Uterus (tissue), 4 donors: Measurements from ENCODE around the gene FGF4. TPM values are rescaled to one million over a fixed set of nuclear protein-coding genes. Genes with fewer than 3 reads are reported as not detected.

Experiments
- DNase-seq, 2 donors: peaks; one replicate each; pipeline ENCODE4 v3.0.0-alpha.2; 2019 to 2020
- H3K27ac ChIP-seq, 2 donors: fragments of 200-600 bp; sonication (generic); 1 replicate in 1 of 2; 2 replicates in 1 of 2; pipeline ENCODE4 v1.5.1; 2016 to 2018
- H3K27me3 ChIP-seq, 2 donors: fragments of 200-600 bp; sonication (generic); one replicate each; pipeline ENCODE4 v1.5.1; 2018 to 2019; ENCODE audit warnings: control low read depth in 1 of 2
- H3K36me3 ChIP-seq, 2 donors: fragments of 200-600 bp; sonication (generic); one replicate each; pipeline ENCODE4 v1.5.1; 2019; ENCODE audit warnings: control low read depth in 1 of 2
- H3K4me1 ChIP-seq, 2 donors: fragments of 200-600 bp; sonication (generic); one replicate each; pipeline ENCODE4 v1.5.1; 2018 to 2019; ENCODE audit warnings: control low read depth in 1 of 2
- H3K4me3 ChIP-seq, 2 donors: fragments of 200-600 bp; sonication (generic); 1 replicate in 1 of 2; 2 replicates in 1 of 2; pipeline ENCODE4 v1.5.1; 2018 to 2019; ENCODE audit warnings: mild to moderate bottlenecking in 1 of 2
- H3K9me3 ChIP-seq, 2 donors: fragments of 200-600 bp; sonication (generic); one replicate each; pipeline ENCODE4 v1.5.1; 2019; ENCODE audit warnings: control low read depth in 1 of 2
- CTCF ChIP-seq, 4 experiments: fragments of 200-600 bp in 2 of 4; fragments of 450-650 bp in 2 of 4; sonication (generic) in 2 of 4; IDR thresholded peaks; one replicate each; pipeline ENCODE4 v1.5.1; 2016 to 2019; ENCODE audit warnings: antibody characterized with exemption in 4 of 4, mild to moderate bottlenecking in 2 of 4, moderate library complexity in 1 of 4
- POLR2A ChIP-seq, 2 donors: fragments of 450-650 bp; IDR thresholded peaks; one replicate each; pipeline ENCODE4 v1.6.1; 2016; ENCODE audit warnings: antibody characterized with exemption in 2 of 2, mild to moderate bottlenecking in 1 of 2, moderate library complexity in 1 of 2
- intact Hi-C: fragments of 100-400 bp; cut with DNase I; formaldehyde crosslinking; loops from one replicate; pipeline ENCODE4 v1.15.1; 2023; ENCODE audit warnings: low total_unique reads
- total RNA-seq, 4 donors: library from RNA; depleted of rRNA in 3 of 4; stranded (reverse); fragments of >200 nt in 3 of 4; gene quantifications; one replicate each; pipeline versions ENCODE4 v1.1.0 to v1.2.4, GENCODE V29; 2014 to 2023
- donor health status: DM: yes; HTN: yes; CAD: no.

FGF4 gene
- total RNA-seq, 4 donors from 2014 or later: not detected

DNA sequence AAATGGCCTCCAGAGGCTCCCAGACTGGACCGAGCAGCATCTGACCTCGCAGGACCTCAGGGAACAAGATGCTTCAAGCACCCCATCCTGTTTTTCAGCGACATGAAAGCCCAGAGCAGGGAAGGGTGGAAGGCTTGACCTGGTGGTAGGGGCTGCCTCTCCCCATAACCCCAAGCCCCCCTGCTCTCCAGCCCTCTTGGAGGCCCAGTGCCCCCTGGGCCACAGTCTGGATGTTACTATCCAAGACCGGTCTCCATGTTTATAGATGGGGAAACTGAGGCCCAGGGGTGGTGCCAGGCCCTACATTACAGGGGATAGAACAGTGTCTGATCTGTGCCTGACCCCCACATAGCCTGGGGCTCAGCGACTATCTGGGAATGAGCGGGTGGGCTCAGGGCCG is 37.1 kb upstream of the FGF4 start:
- intact Hi-C loops: no loop called here
- DNase-seq: no peak
- H3K36me3 ChIP-seq: no peaks in the 10 kb centered on the region
- peaks cover 0 to under 1% of the 10 kb centered on the region in 2 donors for H3K27me3 ChIP-seq
- no peak overlapping the region for H3K27ac ChIP-seq
- no peak overlapping the region for H3K4me3 ChIP-seq
- no peaks in the 10 kb centered on the region for H3K4me1 ChIP-seq
- no peak for TF ChIP-seq CTCF (IDR thresholded peaks at IDR 0.05)
- TF ChIP-seq POLR2A (IDR thresholded peaks at IDR 0.05): no peak
- no peaks in the 10 kb centered on the region for H3K9me3 ChIP-seq

GRCh38 chr11:69811431-69811830 is 36.3 kb upstream of the FGF4 start:
- Histone ChIP-seq H3K36me3 (no peaks in the 10 kb centered on the region), H3K27ac (no peak overlapping the region), H3K4me1 (no peaks in the 10 kb centered on the region), H3K4me3 (no peak overlapping the region), H3K9me3 (no peaks in the 10 kb centered on the region), H3K27me3 (no peaks in the 10 kb centered on the region)
- intact Hi-C loops: no loop called here
- DNase-seq: no peak
- TF ChIP-seq POLR2A (IDR thresholded peaks at IDR 0.05): no peak
- TF ChIP-seq CTCF (IDR thresholded peaks at IDR 0.05): no peak

DNA sequence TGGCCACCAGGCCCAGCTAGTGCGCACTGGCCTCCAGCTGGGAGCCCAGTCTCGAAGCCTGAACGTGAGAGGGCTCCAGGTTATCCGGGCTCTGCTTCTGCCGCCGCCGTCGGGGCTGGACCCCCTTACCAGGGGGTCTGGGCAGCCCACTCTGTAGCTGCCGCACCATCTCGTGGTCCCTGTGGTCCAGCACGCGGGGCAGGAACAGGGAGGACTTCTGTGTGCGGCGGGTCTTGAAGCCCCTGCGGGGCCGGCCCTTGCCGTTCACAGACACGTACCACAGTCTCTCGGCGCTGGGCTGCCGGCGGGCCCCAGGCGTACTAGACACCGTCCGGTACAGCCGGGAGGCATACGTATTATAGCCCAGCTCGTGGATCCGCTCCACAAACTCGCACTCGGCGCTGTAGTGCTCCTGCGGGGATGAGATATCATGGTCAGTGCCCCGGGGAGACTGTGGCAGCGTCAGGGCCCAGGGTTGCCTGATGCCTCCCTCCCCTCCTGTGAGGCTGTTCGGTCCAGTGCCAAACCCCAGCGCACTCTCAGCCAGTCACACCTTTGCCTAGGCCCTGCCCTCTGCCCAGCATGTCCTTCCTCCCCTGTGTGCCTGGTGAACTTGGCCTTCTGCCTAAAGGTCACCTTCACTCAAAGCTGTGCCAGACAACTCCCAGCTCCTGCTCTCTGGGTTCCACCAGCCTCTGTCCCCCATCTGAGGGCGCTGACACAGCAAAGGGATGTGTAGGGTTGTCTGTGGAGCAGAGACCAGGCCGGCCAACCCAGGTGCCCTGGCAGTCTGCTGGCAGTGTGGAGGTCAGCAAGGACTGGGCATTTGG is 35.4 kb upstream of the FGF4 start:
- Histone ChIP-seq H3K4me3 (no peak overlapping the region), H3K36me3 (no peaks in the 10 kb centered on the region), H3K27me3 (no peaks in the 10 kb centered on the region), H3K27ac (no peak overlapping the region), H3K4me1 (no peaks in the 10 kb centered on the region), H3K9me3 (no peaks in the 10 kb centered on the region)
- no peak for TF ChIP-seq CTCF (IDR thresholded peaks at IDR 0.05)
- TF ChIP-seq POLR2A (IDR thresholded peaks at IDR 0.05): no peak
- intact Hi-C loops: no loop called here
- DNase-seq: no peak

DNA sequence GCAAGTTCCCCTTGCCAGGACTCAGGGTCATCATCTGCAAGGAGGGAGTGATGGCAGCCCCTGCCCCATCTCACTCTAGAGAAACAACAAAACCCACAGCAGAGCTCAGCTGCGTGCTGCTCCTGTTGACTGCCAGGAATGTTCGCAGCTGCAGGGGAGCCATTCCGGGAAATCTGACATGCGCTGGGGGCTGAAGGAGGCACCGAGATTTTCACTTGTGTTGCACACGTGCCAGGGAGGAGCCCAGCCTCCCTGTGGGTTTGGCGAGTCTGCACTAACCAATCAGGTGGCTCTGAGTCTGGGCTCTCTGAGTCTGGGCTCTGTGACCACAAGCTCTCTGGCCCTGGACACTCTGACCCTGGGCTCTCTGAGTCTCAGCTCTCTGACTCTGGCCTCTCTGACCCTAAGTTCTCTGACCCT is 33.5 kb upstream of the FGF4 start:
- H3K27me3 ChIP-seq: no peaks in the 10 kb centered on the region
- H3K36me3 ChIP-seq: no peaks in the 10 kb centered on the region
- no peak for DNase-seq
- H3K4me3 ChIP-seq: no peak overlapping the region
- no peak overlapping the region for H3K27ac ChIP-seq
- TF ChIP-seq CTCF (IDR thresholded peaks at IDR 0.05) (no peak), POLR2A (IDR thresholded peaks at IDR 0.05) (no peak)
- no peaks in the 10 kb centered on the region for H3K9me3 ChIP-seq
- intact Hi-C loops: no loop called here
- no peaks in the 10 kb centered on the region for H3K4me1 ChIP-seq

DNA sequence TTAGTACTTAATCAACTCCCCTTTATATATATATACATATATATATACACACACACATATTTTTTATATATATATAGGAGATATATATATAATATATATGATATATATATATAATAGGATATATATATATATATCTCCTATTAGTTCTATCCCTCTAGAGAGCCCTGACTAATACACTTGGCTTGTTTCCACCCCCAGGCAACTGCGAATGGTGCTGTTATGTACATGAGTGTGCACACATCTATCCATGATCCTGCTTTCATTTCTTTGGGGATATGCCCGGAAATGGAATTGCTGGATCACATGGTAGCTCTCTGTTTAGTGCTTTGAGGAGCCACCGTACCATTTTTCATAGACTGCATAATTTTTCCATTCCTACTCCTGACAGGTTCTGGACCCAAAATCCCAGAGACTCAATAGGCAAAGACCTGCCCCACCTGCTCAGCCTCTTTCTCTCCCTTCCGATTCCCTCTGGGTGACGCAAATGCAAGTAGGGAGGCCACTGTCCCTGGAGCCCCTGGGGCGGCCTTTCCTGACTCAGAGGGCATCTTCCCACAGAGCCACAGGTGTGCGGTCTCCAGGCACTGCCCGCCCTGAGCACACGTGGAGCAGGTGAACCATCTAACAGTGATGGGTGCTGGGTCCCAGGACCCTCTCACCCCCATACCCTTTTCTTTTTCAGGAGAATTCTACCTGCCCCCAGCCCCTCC is 32.1 kb upstream of the FGF4 start:
- no peaks in the 10 kb centered on the region for H3K27me3 ChIP-seq
- DNase-seq: no peak
- intact Hi-C loops: no loop called here

More for the DNA sequence above, 32.1 kb upstream of the FGF4 start:
- no peaks in the 10 kb centered on the region for H3K36me3 ChIP-seq
- H3K4me1 ChIP-seq: no peaks in the 10 kb centered on the region
- no peaks in the 10 kb centered on the region for H3K9me3 ChIP-seq
- TF ChIP-seq POLR2A (IDR thresholded peaks at IDR 0.05) (no peak), CTCF (IDR thresholded peaks at IDR 0.05) (no peak)
- no peak overlapping the region for H3K27ac ChIP-seq
- no peak overlapping the region for H3K4me3 ChIP-seq
